HG03432 (cell line): ENCODE measurements around the gene ADGRD2.

ENCODE experiments used
- ATAC-seq: cut with Tn5 transposase; IDR thresholded peaks from one replicate; pipeline ENCODE4 v1.9.1; 2021; ENCODE audit warnings: mild to moderate bottlenecking, moderate library complexity; ENCODE audit not compliant: unreplicated experiment

ADGRD2 gene

DNA sequence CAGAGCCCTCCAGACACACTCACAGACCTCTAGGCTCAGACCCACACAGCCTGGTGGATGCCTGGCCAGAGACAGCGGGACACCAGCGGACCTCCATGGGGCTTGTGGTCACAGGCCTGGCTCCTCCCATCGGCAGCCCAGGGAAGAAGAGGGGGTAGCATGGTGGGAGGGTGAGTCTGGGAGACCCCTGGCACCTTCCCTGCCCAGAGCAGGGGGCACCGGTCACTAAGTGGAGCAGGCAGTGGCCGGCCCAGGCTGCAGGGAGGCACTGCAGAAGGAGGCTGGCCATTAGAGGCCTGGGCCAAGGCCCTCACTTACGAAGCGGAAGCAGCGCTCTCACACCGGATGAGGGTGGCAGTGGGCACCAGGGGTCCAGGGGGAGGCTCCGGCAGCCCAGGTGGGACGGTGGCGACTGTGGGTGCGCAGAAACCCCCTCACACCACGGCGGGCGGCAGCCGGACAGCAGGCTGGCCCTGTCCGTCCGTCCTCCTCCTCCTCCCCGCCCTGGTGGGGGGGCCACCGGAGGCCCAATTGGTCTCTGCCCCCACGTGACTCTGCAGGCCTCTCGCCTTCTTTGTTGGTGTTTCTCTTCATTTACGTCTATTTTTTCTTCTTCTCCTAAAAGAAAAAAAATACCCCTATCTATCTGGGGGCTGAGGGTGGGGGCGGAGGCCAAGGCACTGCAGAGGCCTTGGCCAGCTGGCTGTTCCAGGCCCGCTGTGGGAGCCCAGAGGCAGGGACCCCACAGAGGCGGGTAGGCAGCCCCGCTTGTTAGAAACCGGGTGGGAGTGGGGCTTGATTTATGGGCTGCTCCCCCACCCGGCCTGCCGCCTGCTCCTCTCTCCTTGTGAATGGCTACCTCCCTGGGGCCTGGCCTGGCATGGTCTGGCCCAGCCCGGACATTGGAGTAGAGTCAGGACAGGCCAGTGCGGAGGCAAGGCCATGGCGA lies 57.0 kb downstream of the ADGRD2 start, which contains the start of gene NR5A1:
NR5A1 (minus strand) TSS at position 469 of the 949 bp plus-strand sequence. CDS start 4,004 bp downstream, outside the sequence.
- no peak for ATAC-seq

- no peak for ATAC-seq
These were observed 57.7 kb downstream of the ADGRD2 start for GRCh38 chr9:124507880-124508423.

GRCh38 chr9:124510650-124511425 lies 60.6 kb downstream of the ADGRD2 start:
- ATAC-seq, result no peak

DNA sequence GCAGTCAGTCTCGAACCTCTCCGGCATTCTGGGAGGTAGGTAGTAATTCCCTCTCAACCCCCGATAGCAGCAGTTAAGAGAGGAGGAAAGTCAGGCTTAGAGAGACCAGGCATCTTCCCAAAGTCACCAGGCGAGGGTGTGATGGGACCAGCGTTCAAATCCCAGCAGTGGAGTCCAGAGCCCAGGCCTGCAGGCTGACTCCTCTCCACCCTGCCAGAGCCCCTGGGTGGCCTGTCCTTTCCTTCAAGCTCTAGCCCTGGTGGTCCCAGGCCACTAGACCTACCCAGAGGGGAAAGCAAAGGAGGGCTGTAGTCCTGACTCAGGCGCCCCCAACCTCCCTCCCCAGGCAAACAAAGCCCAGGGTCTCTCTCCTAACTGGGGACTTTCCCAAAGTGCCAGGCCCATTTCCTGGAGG lies 61.2 kb downstream of the ADGRD2 start:
- ATAC-seq, result no peak

GRCh38 chr9:124511891-124512805 lies 61.9 kb downstream of the ADGRD2 start:
- ATAC-seq, result no peak

DNA sequence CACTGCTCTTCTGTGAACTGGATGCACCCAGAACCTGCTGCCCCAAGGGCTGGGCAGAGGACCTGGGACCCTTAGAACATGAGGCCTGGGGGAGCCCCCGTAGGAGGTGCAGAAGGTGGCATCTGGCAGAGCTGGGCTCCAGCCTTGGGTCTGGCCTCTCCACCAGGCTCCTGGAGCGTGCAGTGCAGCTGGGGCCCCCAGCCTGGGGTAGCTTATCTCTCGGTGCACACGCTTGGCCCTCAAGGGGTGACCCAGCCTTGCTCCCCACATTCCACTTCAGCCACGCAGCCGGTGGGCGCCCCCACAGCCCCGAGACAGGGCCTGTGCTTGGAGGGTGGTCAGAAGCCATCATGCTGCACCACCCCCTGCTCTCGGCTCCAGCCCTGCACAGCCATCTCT lies 62.6 kb downstream of the ADGRD2 start:
- ATAC-seq, result no peak

DNA sequence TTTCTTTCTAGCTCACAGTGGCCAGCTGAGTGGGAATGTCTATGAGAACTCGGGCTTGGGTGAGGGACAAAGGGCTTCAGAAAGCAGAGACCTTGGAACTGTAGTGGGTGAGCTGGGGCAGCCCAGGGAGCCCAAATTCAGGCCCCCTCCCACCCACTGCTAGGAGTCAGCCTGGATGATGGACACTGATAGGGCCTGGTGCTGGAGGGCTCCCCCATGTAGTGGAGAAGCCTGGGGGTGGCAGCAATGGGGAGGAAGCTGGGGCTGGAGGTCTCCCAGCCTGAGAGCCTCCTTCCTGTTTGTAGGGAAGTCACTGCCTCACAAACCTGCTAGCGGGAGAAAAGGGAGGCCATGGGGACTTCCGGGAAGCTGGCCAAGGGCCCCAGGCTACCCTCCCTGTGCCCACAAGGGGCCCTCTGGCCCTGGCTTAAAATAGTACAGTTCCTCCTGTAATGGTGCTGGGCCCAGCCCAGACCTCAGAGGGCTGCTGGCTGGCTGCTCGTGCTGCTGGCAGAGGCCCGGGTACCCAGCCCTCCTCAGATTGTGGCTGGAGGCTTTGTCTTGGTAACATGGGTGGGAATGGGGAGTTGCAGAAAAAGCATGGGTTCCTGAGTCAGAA lies 63.2 kb downstream of the ADGRD2 start:
- no peak for ATAC-seq

DNA sequence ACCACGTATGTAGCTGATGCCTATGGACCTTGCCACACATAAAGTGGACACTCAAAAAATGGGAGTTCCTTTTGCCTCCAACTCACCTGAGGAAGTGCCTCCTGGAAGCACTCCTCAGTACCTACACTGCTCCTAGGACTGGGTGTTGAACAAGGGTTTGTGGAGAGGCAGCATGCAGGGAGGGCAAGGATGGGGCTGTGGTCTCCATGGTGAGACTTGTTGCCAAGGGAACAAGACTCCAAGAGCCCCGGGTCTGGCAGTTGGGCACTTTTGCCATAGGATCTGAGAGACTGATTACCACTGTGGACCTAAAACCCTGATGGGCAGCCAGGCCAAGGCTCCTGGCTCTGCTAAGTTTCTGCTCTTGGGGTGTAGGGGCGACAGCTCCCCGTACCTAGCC lies 63.9 kb downstream of the ADGRD2 start:
- ATAC-seq, result no peak

GRCh38 chr9:124514874-124515273 lies 64.6 kb downstream of the ADGRD2 start:
- ATAC-seq, result no peak

GRCh38 chr9:124517600-124517999 lies 67.3 kb downstream of the ADGRD2 start:
- ATAC-seq, result no peak

DNA sequence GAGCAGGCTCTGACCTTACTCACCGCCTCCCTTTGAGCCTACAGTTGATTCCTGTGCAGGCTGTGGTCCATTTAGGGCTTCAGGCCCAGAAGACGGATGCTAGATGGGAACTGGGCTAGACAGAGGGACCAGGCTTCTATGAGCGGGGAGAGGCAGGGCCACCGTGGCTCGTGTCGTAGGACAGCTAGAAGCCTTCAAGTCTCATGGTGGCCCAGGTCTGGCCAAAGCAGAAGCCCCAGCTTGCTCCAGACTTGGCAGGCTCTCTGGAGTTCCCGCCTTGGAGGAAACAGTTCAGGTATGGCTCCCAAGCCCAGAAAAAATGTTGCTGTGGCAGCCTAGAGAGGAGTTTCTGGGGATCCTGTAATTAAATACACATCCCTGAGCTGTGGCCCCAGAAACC lies 67.9 kb downstream of the ADGRD2 start:
- no peak for ATAC-seq

DNA sequence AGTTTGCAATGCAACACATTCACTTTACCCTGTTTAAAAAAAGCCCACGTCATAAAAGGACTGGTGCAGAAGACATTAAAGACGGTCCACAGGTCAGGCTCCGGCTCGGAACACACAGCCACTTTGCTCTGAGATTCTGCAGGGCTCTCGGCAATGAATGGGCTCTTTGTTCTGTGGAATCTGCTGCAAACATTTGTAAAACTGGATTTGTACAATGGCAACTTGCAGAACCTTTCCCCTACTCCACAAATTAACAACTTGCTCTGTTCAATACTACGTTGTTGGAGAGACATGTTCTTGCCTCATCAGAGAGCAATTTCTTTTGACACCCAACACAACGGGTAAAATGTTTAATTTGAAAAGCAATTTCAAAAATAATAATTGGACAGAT lies 70.0 kb downstream of the ADGRD2 start:
- ATAC-seq, result no peak

DNA sequence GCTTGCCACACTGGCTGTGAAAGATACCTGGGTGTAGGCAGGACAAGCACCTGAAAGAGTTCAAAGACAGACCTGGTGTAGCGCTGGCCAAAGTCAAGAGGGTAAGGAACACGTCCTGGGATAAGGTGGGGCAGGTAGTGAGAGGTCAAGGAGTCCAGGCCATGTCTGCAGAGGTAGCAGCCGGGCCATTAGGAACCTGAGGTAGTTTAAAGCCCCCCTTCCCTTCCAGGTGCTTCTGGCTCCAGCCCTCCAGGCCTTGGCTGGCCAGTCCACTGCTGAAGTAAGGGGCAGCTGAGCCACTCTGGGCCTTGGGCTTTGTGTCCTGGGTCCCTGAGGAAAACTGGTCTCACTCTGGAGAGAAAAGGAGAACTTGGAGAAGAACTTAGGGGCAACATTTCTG lies 70.9 kb downstream of the ADGRD2 start:
- no peak for ATAC-seq

- ATAC-seq, result no peak
These were observed 72.2 kb downstream of the ADGRD2 start for GRCh38 chr9:124522121-124523098.

DNA sequence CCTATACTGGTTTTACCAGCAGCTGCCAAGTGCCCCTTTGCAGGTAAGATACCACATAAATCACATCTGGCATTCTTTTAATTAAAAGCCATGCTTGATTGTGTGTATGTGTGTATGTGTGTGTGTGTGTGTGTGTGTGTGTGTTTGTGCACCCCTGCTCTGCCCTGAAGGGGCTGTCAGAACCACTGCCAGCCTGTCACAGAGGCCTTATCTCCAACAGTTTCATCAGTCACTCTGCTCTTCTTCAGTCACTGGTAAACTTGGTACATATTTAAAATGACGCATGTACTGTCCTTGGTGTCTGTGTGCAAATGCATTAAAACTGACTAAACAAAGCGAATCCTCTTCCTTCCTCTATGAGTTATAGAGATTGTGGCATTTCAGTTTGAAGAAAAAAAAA lies 75.9 kb downstream of the ADGRD2 start:
- no peak for ATAC-seq

DNA sequence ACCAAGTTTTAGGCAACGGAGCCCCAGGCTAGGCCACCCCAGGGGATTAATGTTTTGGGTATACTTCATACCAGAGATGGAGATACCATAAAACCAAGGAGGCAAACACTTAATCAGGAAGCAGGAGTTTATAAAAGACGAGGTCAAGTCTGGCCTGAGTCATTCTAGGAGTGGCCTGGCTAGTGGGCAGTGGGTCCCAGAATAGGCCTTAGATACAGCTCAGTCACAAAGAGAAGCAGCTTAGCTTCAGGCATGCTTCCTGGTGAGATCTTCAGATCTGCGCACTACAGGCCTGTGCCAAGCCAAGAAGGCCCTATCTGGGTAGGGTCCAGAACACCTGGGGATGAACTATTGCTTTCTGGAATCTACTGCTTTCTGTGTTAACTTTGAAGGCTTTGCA lies 77.5 kb downstream of the ADGRD2 start:
- ATAC-seq, result no peak
